Activated naive CD8-positive, alpha-beta T cell treated with anti-CD3 and anti-CD28 coated beads, Interleukin-2, amount 50 U/mL, for 24 hours (primary cell): Measurements from ENCODE around the gene MRAP.
"Not testable (repeated sequence)": the region's sequence is repeated elsewhere in the genome, so short reads cannot be mapped to it uniquely, and the experiment has no call there.

Experiments used
- ATAC-seq: fragments of 150-1000 bp; cut with Tn5 transposase; one replicate; pipeline ENCODE4 v1.10.0; 2021
- DNase-seq: peaks from one replicate; pipeline ENCODE4 v3.0.0; 2021
- H3K27ac Mint-ChIP-seq: one replicate; pipeline ENCODE4 v1.8.0; 2021; ENCODE audit warnings: mild to moderate bottlenecking, mixed read lengths
- H3K27me3 Mint-ChIP-seq: one replicate; pipeline ENCODE4 v1.8.0; 2021; ENCODE audit warnings: mixed read lengths
- H3K36me3 Mint-ChIP-seq: one replicate; pipeline ENCODE4 v1.8.0; 2021; ENCODE audit warnings: low read depth, mixed read lengths
- H3K4me1 Mint-ChIP-seq: one replicate; pipeline ENCODE4 v1.8.0; 2021; ENCODE audit warnings: mixed read lengths
- H3K4me3 Mint-ChIP-seq: one replicate; pipeline ENCODE4 v1.8.0; 2021; ENCODE audit warnings: mild to moderate bottlenecking, moderate library complexity, mixed read lengths
- H3K9me3 Mint-ChIP-seq: one replicate; pipeline ENCODE4 v1.8.0; 2021; ENCODE audit warnings: mixed read lengths

MRAP gene

DNA sequence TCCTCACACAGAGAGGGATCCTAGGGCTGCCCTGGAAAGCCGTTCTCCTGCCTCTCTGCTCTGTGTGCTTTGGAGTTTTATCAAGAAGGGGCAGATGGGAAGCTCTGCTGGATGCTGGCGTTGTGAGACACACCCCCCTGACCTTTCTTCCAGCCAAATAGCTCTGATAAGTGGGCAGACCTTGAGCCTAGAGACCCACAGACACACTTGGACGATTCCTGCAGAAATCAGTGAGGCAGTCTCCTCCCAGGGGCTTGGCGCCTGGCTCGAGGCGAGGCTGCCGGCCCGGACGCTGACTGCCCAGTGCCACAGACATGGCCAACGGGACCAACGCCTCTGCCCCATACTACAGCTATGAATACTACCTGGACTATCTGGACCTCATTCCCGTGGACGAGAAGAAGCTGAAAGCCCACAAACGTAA lies at the start of gene MRAP:
TSS of gene MRAP (plus strand) at position 198 of the 424 bp plus-strand sequence. CDS start at position 315, 117 bp downstream.
- H3K4me1 Mint-ChIP-seq = no peaks in the 10 kb centered on the region
- H3K9me3 Mint-ChIP-seq = no peaks in the 10 kb centered on the region
- H3K27ac Mint-ChIP-seq = no peak within 1 kb of the TSS
- H3K4me3 Mint-ChIP-seq = no peak within 1 kb of the TSS
- DNase-seq (no peak), ATAC-seq (no peak)
- no peaks in the 10 kb centered on the region for H3K27me3 Mint-ChIP-seq
- peaks cover 22% of the 10 kb centered on the region for H3K36me3 Mint-ChIP-seq

DNA sequence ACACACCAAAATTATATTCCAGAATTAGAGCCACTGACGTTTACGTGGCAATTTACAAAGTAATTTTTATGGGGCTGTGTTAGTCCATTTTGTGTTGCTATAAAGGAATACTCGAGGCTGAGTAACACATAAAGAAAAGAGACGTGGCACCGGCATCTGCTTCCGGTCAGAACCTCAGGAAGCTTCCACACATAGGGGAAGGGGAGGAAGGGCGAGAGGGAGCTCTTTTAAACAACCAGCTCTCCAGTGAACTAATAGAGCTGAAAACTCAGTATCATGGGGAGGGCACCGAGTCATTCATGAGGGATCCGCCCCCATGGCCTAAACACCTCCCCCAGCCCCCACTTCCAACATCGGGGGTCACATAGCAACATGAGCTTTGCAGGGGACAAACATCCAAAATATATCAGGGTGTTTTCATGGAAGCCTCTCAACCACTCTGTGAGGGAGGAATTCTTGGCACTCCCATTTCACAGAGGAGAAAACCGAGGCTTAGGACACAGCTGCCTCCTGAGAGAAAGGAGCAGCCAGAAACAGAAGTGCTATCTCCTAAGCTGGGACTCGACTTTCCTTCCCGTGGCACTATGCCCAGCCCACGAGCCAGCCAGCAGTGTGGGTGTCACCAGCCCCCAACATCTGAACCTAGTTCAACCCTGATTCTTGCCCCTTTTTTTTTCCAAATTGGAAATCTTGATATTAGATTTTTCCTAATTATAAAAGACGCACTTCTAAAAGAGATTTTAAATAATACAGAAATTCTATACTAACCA lies 49.0 kb upstream of the MRAP start:
- Mint-ChIP-seq H3K4me3 (no peak overlapping the region), H3K27me3 (peaks cover 9% of the 10 kb centered on the region), H3K9me3 (peaks cover 9% of the 10 kb centered on the region), H3K4me1 (no peaks in the 10 kb centered on the region), H3K36me3 (no peaks in the 10 kb centered on the region), H3K27ac (no peak overlapping the region)
- DNase-seq (no peak), ATAC-seq (no peak)

- H3K4me1 Mint-ChIP-seq = no peaks in the 10 kb centered on the region
- no peak overlapping the region for H3K27ac Mint-ChIP-seq
- H3K27me3 Mint-ChIP-seq = peaks cover 13% of the 10 kb centered on the region
- DNase-seq (no peak), ATAC-seq (no peak)
- H3K9me3 Mint-ChIP-seq = peaks cover 9% of the 10 kb centered on the region
- no peaks in the 10 kb centered on the region for H3K36me3 Mint-ChIP-seq
- H3K4me3 Mint-ChIP-seq = no peak overlapping the region
These were observed 46.5 kb upstream of the MRAP start for GRCh38 chr21:32252136-32252535.

GRCh38 chr21:32253215-32253641 lies 45.4 kb upstream of the MRAP start:
- Mint-ChIP-seq H3K27ac (no peak overlapping the region), H3K36me3 (no peaks in the 10 kb centered on the region), H3K27me3 (peaks cover 13% of the 10 kb centered on the region), H3K4me3 (no peak overlapping the region), H3K4me1 (no peaks in the 10 kb centered on the region), H3K9me3 (peaks cover 9% of the 10 kb centered on the region)
- DNase-seq (no peak), ATAC-seq (no peak)

DNA sequence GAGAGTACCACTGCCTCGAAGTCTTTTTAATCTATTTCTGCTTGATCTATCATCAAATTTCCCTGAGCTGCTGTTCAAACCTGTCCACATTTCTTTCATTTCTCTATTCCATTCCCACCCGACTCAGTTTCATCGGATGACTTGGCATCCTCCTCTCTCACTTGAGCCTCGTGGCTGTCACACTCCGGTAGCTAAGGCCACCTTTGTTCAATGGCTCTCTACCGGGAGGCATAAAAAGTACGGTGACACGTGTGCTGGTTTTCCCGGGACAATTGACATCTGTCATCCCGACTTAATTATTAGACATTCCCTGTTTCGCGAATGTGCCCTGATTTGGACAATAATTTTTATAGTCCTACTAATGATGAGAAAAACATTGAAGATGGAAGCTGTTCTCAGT lies 42.4 kb upstream of the MRAP start:
- no peak overlapping the region for H3K4me3 Mint-ChIP-seq
- H3K4me1 Mint-ChIP-seq = no peaks in the 10 kb centered on the region
- H3K9me3 Mint-ChIP-seq = peaks cover 4% of the 10 kb centered on the region
- H3K36me3 Mint-ChIP-seq = no peaks in the 10 kb centered on the region
- DNase-seq = no peak
- peaks cover 7% of the 10 kb centered on the region for H3K27me3 Mint-ChIP-seq
- ATAC-seq = no peak
- no peak overlapping the region for H3K27ac Mint-ChIP-seq

GRCh38 chr21:32256873-32257620 lies 41.6 kb upstream of the MRAP start:
- no peaks in the 10 kb centered on the region for H3K9me3 Mint-ChIP-seq
- ATAC-seq (no peak), DNase-seq (no peak)
- peaks cover 4% of the 10 kb centered on the region for H3K27me3 Mint-ChIP-seq
- H3K36me3 Mint-ChIP-seq = no peaks in the 10 kb centered on the region
- no peaks in the 10 kb centered on the region for H3K4me1 Mint-ChIP-seq
- H3K4me3 Mint-ChIP-seq = no peak overlapping the region
- H3K27ac Mint-ChIP-seq = no peak overlapping the region

GRCh38 chr21:32257962-32258785 lies 40.5 kb upstream of the MRAP start:
- DNase-seq (peak; percentile 25), ATAC-seq (peak; percentile 61)
- Mint-ChIP-seq H3K4me1 (no peaks in the 10 kb centered on the region), H3K27me3 (peaks cover 4% of the 10 kb centered on the region), H3K36me3 (no peaks in the 10 kb centered on the region), H3K4me3 (no peak overlapping the region), H3K9me3 (no peaks in the 10 kb centered on the region), H3K27ac (no peak overlapping the region)

- not testable (repeated sequence) for ATAC-seq, H3K36me3 Mint-ChIP-seq, H3K9me3 Mint-ChIP-seq, H3K27me3 Mint-ChIP-seq, DNase-seq, H3K27ac Mint-ChIP-seq, H3K4me1 Mint-ChIP-seq, H3K4me3 Mint-ChIP-seq
These were observed 39.9 kb upstream of the MRAP start for GRCh38 chr21:32258786-32259048.

DNA sequence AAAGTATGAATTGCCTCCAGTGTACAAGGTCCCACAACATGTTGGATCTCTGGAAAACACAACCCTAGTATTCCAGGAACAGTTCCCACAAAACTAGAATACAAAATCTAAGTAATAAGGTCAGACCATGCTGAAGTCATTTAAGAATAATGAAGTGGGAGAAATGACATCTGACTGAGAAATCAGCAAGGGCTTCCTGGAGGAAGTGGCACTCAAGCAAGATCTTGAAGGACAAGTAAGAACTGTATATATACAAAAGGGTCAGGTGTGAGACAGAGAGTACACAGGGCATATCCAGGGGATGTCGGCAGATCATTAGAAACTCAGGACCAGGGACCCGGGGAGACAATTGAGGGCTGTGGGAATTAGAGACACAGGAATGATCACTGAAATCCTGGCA lies 38.5 kb upstream of the MRAP start:
- DNase-seq (no peak), ATAC-seq (no peak)
- Mint-ChIP-seq H3K36me3 (no peaks in the 10 kb centered on the region), H3K4me3 (no peak overlapping the region), H3K4me1 (no peaks in the 10 kb centered on the region), H3K27ac (no peak overlapping the region), H3K9me3 (no peaks in the 10 kb centered on the region), H3K27me3 (peaks cover 4% of the 10 kb centered on the region)

- Mint-ChIP-seq H3K36me3 (peaks cover 2% of the 10 kb centered on the region), H3K4me1 (no peaks in the 10 kb centered on the region), H3K27me3 (no peaks in the 10 kb centered on the region), H3K27ac (no peak overlapping the region), H3K4me3 (no peak overlapping the region), H3K9me3 (no peaks in the 10 kb centered on the region)
- no peak for DNase-seq
- no peak for ATAC-seq
These were observed 36.7 kb upstream of the MRAP start for GRCh38 chr21:32261929-32262328.

- ATAC-seq, H3K9me3 Mint-ChIP-seq: not testable (repeated sequence)
These were observed 33.3 kb upstream of the MRAP start for GRCh38 chr21:32265321-32265720.

GRCh38 chr21:32270748-32271147 lies 27.9 kb upstream of the MRAP start:
- no peaks in the 10 kb centered on the region for H3K4me1 Mint-ChIP-seq
- no peaks in the 10 kb centered on the region for H3K27me3 Mint-ChIP-seq
- no peak overlapping the region for H3K27ac Mint-ChIP-seq
- ATAC-seq = no peak
- no peak overlapping the region for H3K4me3 Mint-ChIP-seq
- no peak for DNase-seq
- no peaks in the 10 kb centered on the region for H3K9me3 Mint-ChIP-seq
- peaks cover 30% of the 10 kb centered on the region for H3K36me3 Mint-ChIP-seq

More at GRCh38 chr21:32265321-32265720, 33.3 kb upstream of the MRAP start:
- H3K4me3 Mint-ChIP-seq, H3K4me1 Mint-ChIP-seq, H3K27ac Mint-ChIP-seq, DNase-seq, H3K27me3 Mint-ChIP-seq: not testable (repeated sequence)
- peaks cover 15% of the 10 kb centered on the region for H3K36me3 Mint-ChIP-seq

DNA sequence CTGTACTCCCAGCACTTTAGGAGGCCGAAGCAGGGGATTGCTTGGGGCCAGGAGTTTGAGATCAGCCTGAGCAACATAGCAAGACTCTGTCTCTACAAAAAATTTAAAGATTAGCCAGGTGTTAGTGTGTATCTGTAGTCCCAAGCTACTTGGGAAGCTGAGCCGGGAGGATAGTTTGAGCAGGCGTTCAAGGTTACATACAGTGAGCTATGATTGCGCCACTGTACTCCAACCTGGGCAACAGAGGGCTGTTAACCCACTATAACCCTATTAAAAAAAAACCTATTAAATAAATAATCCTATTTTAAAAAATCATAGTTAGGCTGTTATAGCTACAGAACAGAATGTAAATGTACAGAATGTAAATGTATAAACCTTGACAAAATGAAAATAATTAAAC lies 22.0 kb upstream of the MRAP start:
- Mint-ChIP-seq H3K27ac (no peak overlapping the region), H3K4me1 (peaks cover 29% of the 10 kb centered on the region), H3K36me3 (peaks cover 19% of the 10 kb centered on the region), H3K4me3 (no peak overlapping the region), H3K9me3 (no peaks in the 10 kb centered on the region), H3K27me3 (peaks cover 3% of the 10 kb centered on the region)
- DNase-seq (no peak), ATAC-seq (no peak)

DNA sequence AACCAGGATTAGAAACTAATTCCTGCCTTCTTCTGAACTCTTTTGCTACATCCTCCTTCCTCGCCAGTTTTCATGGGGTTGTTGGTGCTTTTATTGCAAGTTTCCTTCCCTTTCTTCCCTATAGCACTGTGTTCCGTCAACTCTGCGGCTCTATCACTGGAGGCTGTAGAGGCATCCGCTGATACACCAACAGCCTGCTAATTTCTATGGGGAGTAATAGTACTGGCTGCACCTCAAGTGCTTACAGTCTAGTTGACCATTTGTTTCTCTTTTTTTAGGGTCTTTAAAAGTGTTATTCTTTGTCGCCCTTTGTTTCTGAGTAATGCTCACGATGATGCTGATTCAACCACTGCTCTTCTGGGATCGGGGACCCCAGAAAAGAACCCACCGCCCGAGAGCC lies 20.6 kb upstream of the MRAP start:
- ATAC-seq = no peak
- Mint-ChIP-seq H3K27me3 (peaks cover 3% of the 10 kb centered on the region), H3K4me1 (peaks cover 29% of the 10 kb centered on the region), H3K27ac (peak overlapping the region; percentile 81), H3K4me3 (peak overlapping the region; percentile 98), H3K9me3 (no peaks in the 10 kb centered on the region), H3K36me3 (peaks cover 20% of the 10 kb centered on the region)
- no peak for DNase-seq
